ENCODE measurements around the gene UBXN2A. TPM values are rescaled to one million over a fixed set of nuclear protein-coding genes. Genes with fewer than 3 reads are reported as not detected.
"Not testable (repeated sequence)": the region's sequence is repeated elsewhere in the genome, so short reads cannot be mapped to it uniquely, and the experiment has no call there.

The UBXN2A gene
- total and polyA plus RNA-seq, 10 of the 15 experiments (the other 5 are each of a cell fraction or from before 2014, with no cell fraction given), result 3.7 to 23.5 (median 14.6) TPM

- 47% methylated on average over 6 of the region's 6 CpGs for WGBS (ENCODE audit: insufficient coverage, insufficient replicate concordance, low lambda C conversion rate, missing lambda C conversion rate)
- CTCF ChIA-PET, result interaction anchor here (0.6 kb wide), 1 partner anchor 18 kb away, joined by 3 read pairs; no protein-coding TSS in a partner anchor
- FAIRE-seq; H3K4me1 ChIP-seq (ENCODE audit: control insufficient read depth, insufficient read depth, low read length); intact Hi-C loops (cut with micrococcal nuclease; ENCODE audit: unreplicated experiment); H3K9ac ChIP-seq (ENCODE audit: control insufficient read depth, insufficient read depth, low read length); DNase-seq (ENCODE audit: low read depth, low spot score); H3K27ac ChIP-seq (ENCODE audit: control insufficient read depth, insufficient read depth); H3K36me3 ChIP-seq (ENCODE audit: control insufficient read depth in 2 of 2, insufficient read depth in 2 of 2, low read length in 1 of 2); BruUV-seq (replicated peaks); H4K20me1 ChIP-seq (ENCODE audit: control insufficient read depth, insufficient read depth); in situ Hi-C loops (cut with MboI); H2AFZ ChIP-seq (ENCODE audit: control insufficient read depth, low read depth, low read length); H3K9me3 ChIP-seq (replicated peaks; ENCODE audit: control insufficient read depth, insufficient read depth, low read length); H3K79me2 ChIP-seq (ENCODE audit: control insufficient read depth, insufficient read depth, low read length); H3K4me3 ChIP-seq; H3K4me2 ChIP-seq (ENCODE audit: control insufficient read depth, insufficient read depth); ATAC-seq: not testable (repeated sequence)
- POLR2A ChIA-PET, result interaction anchor here (0.6 kb wide), 1 partner anchor 93 kb away, joined by 3 read pairs; no protein-coding TSS in a partner anchor
- SMC1A ChIA-PET (ENCODE audit: uncharacterized antibody, unreplicated experiment), result interaction anchor here (1.1 kb wide), 1 partner anchor 48 kb away, joined by 3 read pairs; no protein-coding TSS in a partner anchor
- H3K27me3 ChIP-seq (replicated peaks in 1 of 2; ENCODE audit: control insufficient read depth in 2 of 2, insufficient read depth in 2 of 2, low read length in 1 of 2), result peaks cover 2 to 14% of the 10 kb centered on the region in 2 experiments
- RAD21 ChIA-PET (ENCODE audit: unreplicated experiment), result interaction anchor here (1.3 kb wide), 1 partner anchor 69 kb away, joined by 3 read pairs; the partner anchor contains the start of gene TP53I3
Measured at GRCh38 chr2:24014902-24015301, 74.6 kb downstream of the UBXN2A start.

DNA sequence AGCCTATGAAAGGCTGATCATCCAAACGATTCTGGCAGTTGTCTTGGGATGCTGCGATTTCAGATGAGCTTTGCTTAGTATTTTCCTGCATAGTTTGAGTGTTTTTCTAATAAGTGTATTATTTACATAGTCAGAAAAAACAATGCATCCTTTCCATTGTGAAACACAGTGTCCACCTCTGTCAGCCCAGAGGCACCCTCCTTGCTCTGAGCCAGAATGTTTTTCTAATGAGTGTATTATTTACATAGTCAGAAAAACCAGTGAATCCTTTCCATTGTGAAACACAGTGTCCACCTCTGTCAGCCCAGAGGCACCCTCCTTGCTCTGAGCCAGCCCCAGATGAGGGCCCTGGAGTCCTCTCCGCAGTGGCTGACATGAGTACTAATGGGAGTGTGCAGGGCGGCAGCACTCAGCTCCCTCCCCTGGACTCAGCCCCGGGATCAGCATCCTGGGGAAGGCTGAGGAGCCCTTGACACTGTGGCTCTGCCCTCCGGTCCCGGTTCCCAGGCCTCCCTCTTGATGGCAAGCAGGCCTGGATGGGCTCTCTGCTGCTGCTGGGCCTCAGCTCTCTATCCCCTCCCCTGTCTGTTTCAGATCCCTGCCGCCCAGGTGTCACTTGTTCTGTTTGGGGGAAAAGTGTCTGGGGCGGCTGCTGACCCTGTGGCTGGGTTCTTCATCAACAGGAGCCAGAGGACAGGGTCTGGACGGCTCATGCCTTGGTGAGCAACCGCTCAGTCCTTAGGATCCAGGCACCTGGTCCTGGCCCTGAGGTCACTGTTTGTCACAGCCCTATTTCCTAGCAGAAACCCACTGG lies 75.5 kb downstream of the UBXN2A start:
- Histone ChIP-seq H3K27me3 (replicated peaks in 1 of 2; ENCODE audit: control insufficient read depth in 2 of 2, insufficient read depth in 2 of 2, low read length in 1 of 2) (peaks cover 0 to 8% of the 10 kb centered on the region in 2 experiments; a peak in 3 of 4 replicates), H3K9me3 (replicated peaks; ENCODE audit: control insufficient read depth, insufficient read depth, low read length) (no peaks in the 10 kb centered on the region), H3K79me2 (ENCODE audit: control insufficient read depth, insufficient read depth, low read length) (no peaks in the 10 kb centered on the region), H4K20me1 (ENCODE audit: control insufficient read depth, insufficient read depth) (no peaks in the 10 kb centered on the region), H3K4me1 (ENCODE audit: control insufficient read depth, insufficient read depth, low read length) (no peaks in the 10 kb centered on the region), H2AFZ (ENCODE audit: control insufficient read depth, low read depth, low read length) (no peak overlapping the region), H3K27ac (ENCODE audit: control insufficient read depth, insufficient read depth) (no peak overlapping the region), H3K36me3 (ENCODE audit: control insufficient read depth in 2 of 2, insufficient read depth in 2 of 2, low read length in 1 of 2) (no peaks in the 10 kb centered on the region), H3K9ac (ENCODE audit: control insufficient read depth, insufficient read depth, low read length) (no peak overlapping the region), H3K4me3 (no peak overlapping the region), H3K4me2 (ENCODE audit: control insufficient read depth, insufficient read depth) (no peak overlapping the region)
- in situ Hi-C loops (cut with MboI) (no loop called here), intact Hi-C loops (cut with micrococcal nuclease; ENCODE audit: unreplicated experiment) (no loop called here)
- ATAC-seq (no peak; the same call in none of the 3 replicates), DNase-seq (ENCODE audit: low read depth, low spot score) (no peak), FAIRE-seq (no peak)
- CTCF ChIA-PET, result interaction anchor here (0.6 kb wide), 1 partner anchor 17 kb away, joined by 3 read pairs; no protein-coding TSS in a partner anchor
- no TSS peak for BruUV-seq (replicated peaks)
- WGBS (ENCODE audit: insufficient coverage, insufficient replicate concordance, low lambda C conversion rate, missing lambda C conversion rate), result 71% methylated on average over 11 of the region's 11 CpGs
- SMC1A ChIA-PET (ENCODE audit: uncharacterized antibody, unreplicated experiment), result interaction anchor here (1.1 kb wide), 1 partner anchor 47 kb away, joined by 3 read pairs; no protein-coding TSS in a partner anchor
- RAD21 ChIA-PET (ENCODE audit: unreplicated experiment), result no interaction called here
- POLR2A ChIA-PET, result no interaction called here
- TF ChIP-seq, protein P1, sequence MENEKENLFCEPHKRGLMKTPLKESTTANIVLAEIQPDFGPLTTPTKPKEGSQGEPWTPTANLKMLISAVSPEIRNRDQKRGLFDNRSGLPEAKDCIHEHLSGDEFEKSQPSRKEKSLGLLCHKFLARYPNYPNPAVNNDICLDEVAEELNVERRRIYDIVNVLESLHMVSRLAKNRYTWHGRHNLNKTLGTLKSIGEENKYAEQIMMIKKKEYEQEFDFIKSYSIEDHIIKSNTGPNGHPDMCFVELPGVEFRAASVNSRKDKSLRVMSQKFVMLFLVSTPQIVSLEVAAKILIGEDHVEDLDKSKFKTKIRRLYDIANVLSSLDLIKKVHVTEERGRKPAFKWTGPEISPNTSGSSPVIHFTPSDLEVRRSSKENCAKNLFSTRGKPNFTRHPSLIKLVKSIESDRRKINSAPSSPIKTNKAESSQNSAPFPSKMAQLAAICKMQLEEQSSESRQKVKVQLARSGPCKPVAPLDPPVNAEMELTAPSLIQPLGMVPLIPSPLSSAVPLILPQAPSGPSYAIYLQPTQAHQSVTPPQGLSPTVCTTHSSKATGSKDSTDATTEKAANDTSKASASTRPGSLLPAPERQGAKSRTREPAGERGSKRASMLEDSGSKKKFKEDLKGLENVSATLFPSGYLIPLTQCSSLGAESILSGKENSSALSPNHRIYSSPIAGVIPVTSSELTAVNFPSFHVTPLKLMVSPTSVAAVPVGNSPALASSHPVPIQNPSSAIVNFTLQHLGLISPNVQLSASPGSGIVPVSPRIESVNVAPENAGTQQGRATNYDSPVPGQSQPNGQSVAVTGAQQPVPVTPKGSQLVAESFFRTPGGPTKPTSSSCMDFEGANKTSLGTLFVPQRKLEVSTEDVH (IDR thresholded peaks at IDR 0.05; ENCODE audit: low read depth, partially characterized antibody), result no peak
- TF ChIP-seq TCF7 (IDR thresholded peaks at IDR 0.05; ENCODE audit: borderline replicate concordance), result no peak
- no peak for TF ChIP-seq SUZ12 (IDR thresholded peaks at IDR 0.05; ENCODE audit: unreplicated experiment)
- no peak for TF ChIP-seq TCF12 (IDR thresholded peaks at IDR 0.05; ENCODE audit: low read depth, low read length)
- TF ChIP-seq LARP7 (IDR thresholded peaks at IDR 0.05), result no peak
- no peak for TF ChIP-seq CBFB (IDR thresholded peaks at IDR 0.05; ENCODE audit: low read depth)
- TF ChIP-seq YY1 (IDR thresholded peaks at IDR 0.05; ENCODE audit: low read depth, low read length), result no peak
- TF ChIP-seq CHD1 (IDR thresholded peaks at IDR 0.05; ENCODE audit: low read depth, low read length), result no peak
- TF ChIP-seq CHD2 (IDR thresholded peaks at IDR 0.05; ENCODE audit: borderline replicate concordance, low read depth, low read length), result no peak
- no peak for TF ChIP-seq POLR2AphosphoS5 (IDR thresholded peaks at IDR 0.05; ENCODE audit: low read length)
- TF ChIP-seq BHLHE40 (IDR thresholded peaks at IDR 0.05; ENCODE audit: borderline replicate concordance in 1 of 2, low read depth in 2 of 2, low read length in 1 of 2), result no peak
- TF ChIP-seq MTA2 (IDR thresholded peaks at IDR 0.05; ENCODE audit: low read depth), result no peak
- TF ChIP-seq HCFC1 (IDR thresholded peaks at IDR 0.05; ENCODE audit: low read length), result no peak
